ENCODE measurements around the gene MADD.

GRCh38 chr11:47271328-47271727 is 1.4 kb downstream of the MADD start:
- no peak for TF ChIP-seq POLR2A (IDR thresholded peaks at IDR 0.05)
- no peak for TF ChIP-seq CTCF (IDR thresholded peaks at IDR 0.05)
